ENCODE data around the gene ASB2.

GRCh38 chr14:93895023-93895604, 81.3 kb downstream of the ASB2 start:
- TF ChIP-seq CTCF (IDR thresholded peaks at IDR 0.05) (no peak), POLR2A (IDR thresholded peaks at IDR 0.05) (no peak), POLR2AphosphoS5 (IDR thresholded peaks at IDR 0.05; ENCODE audit: insufficient read depth in 1 of 2, low read depth in 1 of 2) (no peak)
